Measurements from ENCODE around the gene EEF2K. TPM values are rescaled to one million over a fixed set of nuclear protein-coding genes. Genes with fewer than 3 reads are reported as not detected.

Gene EEF2K
- total RNA-seq, 4 donors from 2014 or later = 42.8 to 90.8 (median 50.3) TPM

DNA sequence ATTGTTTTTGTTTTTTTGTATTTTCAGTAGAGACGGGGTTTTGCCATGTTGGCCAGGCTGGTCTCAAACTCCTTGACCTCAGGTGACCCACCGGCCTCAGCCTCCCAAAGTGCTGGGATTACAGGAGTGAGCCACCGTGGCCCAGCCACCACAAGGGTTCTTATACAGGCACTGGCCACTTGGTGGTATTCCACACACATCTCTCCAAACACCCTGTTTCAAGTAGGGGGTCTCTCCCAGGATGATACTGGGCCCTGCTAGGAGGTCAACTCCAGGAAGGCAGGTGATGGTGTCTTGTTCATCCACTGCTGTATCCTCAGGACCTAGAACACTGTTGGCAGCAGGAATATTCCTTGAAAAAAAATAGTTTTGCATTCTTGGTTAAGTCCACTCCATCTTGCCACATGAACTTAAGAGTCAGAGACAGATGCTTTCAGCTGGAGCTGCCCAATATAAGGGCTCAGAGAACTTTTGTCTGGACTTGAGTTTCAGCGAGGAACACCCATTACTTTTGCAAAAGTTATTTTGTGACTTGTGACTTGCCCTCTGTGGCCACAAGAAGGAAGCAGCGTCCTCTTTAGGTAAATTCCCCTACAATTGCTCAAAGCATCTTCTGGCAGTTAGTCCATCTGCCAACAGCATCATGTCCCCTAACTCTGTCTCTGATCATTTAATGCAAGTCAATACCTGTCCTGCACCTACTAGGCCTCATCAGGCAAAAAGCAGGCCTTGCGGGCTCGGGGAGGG, 7.4 kb upstream of the EEF2K start:
- Histone ChIP-seq H3K27me3 (no peaks in the 10 kb centered on the region), H3K4me1 (peaks cover 0 to 31% (median 13%) of the 10 kb centered on the region in 4 donors), H3K9me3 (no peaks in the 10 kb centered on the region), H3K27ac (peak overlapping the region; percentile 37 to 96 (median 70)), H3K4me3 (no peak overlapping the region), H3K36me3 (no peaks in the 10 kb centered on the region)
- TF ChIP-seq POLR2A (IDR thresholded peaks at IDR 0.05) = no peak
- TF ChIP-seq, protein P1, sequence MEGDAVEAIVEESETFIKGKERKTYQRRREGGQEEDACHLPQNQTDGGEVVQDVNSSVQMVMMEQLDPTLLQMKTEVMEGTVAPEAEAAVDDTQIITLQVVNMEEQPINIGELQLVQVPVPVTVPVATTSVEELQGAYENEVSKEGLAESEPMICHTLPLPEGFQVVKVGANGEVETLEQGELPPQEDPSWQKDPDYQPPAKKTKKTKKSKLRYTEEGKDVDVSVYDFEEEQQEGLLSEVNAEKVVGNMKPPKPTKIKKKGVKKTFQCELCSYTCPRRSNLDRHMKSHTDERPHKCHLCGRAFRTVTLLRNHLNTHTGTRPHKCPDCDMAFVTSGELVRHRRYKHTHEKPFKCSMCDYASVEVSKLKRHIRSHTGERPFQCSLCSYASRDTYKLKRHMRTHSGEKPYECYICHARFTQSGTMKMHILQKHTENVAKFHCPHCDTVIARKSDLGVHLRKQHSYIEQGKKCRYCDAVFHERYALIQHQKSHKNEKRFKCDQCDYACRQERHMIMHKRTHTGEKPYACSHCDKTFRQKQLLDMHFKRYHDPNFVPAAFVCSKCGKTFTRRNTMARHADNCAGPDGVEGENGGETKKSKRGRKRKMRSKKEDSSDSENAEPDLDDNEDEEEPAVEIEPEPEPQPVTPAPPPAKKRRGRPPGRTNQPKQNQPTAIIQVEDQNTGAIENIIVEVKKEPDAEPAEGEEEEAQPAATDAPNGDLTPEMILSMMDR (IDR thresholded peaks at IDR 0.05) = no peak
- TF ChIP-seq EP300 (IDR thresholded peaks at IDR 0.05) = no peak
- 72 to 76% methylated on average over 7 of the region's 7 CpGs for WGBS, 2 donors
- DNase-seq (ENCODE audit: low spot score in 2 of 2) = no peak

DNA sequence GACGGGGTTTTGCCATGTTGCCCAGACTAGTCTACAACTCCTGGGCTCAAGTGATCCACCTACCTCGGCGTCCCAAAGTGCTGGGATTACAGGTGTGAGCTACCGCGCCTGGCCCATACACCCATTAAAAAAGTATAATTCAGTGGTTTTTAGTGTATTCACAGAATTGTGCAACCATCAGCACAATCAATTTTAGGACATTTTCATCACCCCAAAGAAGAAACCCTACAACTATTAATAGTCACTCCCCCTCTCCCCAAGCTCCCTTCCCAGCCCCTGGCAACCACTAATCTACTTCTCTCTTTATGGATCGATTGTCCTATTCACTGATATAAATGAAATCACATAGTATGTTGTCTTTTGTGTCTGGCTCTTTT, 3.8 kb upstream of the EEF2K start:
- Histone ChIP-seq H3K9me3 (no peaks in the 10 kb centered on the region), H3K27me3 (no peaks in the 10 kb centered on the region), H3K27ac (no peak overlapping the region), H3K4me1 (peaks cover 0 to 28% (median 11%) of the 10 kb centered on the region in 4 donors), H3K36me3 (no peaks in the 10 kb centered on the region), H3K4me3 (no peak overlapping the region)
- WGBS, 2 donors = 89 to 94% methylated on average over 6 of the region's 6 CpGs
- TF ChIP-seq POLR2A (IDR thresholded peaks at IDR 0.05) = no peak
- TF ChIP-seq, protein P1 (IDR thresholded peaks at IDR 0.05) = no peak
- DNase-seq (ENCODE audit: low spot score in 2 of 2) = no peak

DNA sequence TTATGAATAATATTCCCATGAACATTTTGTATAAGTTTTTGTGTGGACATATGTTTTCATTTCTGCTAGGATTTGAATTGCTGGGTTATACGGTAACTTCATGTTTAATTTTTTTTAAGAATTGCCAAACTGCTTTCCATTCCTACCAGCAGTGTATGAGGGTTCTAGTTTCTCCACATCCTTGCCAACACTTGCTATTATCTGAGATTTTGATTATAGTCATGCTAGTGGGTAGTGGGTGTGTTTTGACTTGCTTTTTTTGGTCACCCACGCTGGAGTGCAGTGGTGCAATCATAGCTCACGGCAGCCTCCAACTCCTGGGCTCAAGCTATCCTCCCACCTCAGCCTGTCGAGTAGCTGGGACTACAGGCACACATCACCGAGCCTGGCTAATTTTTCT, 3.0 kb upstream of the EEF2K start:
- Histone ChIP-seq H3K36me3 (no peaks in the 10 kb centered on the region), H3K4me3 (no peak overlapping the region), H3K9me3 (no peaks in the 10 kb centered on the region), H3K27ac (no peak overlapping the region), H3K4me1 (peaks cover 0 to 36% (median 18%) of the 10 kb centered on the region in 4 donors), H3K27me3 (no peaks in the 10 kb centered on the region)
- TF ChIP-seq EP300 (IDR thresholded peaks at IDR 0.05) = no peak
- TF ChIP-seq, protein P1 (IDR thresholded peaks at IDR 0.05) = no peak
- TF ChIP-seq POLR2A (IDR thresholded peaks at IDR 0.05) = no peak
- no peak for DNase-seq (ENCODE audit: low spot score in 2 of 2)
- WGBS, 2 donors = 85 to 89% methylated on average over 5 of the region's 5 CpGs

DNA sequence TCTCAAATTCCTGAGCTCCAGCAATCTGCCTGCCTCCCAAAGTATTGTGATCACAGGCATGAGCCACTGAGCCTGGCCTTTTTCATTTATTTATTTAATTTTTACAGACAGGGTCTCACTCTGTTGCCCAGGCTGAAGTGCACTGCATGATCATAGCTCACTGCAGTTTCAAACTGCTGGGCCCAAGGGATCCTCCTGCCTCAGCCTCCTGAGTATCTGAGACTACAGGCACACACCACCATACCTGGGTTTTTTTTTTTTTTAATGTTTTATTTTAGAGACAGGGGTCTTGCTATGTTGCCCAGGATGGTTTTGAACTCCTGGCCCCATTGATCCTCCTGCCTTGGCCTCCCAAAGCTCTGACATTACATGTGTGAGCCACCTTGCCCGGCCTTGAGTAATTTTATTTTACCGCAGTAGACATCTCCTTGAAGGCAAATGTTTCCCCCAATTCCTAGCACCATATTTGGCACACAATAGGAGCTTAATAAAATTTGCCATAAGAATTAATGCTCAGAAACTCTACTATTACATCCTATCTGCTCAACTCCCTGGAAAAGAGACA, 1.9 kb upstream of the EEF2K start:
- 96 to 100% methylated on average over 2 of the region's 2 CpGs for WGBS, 2 donors
- H3K36me3 ChIP-seq = no peaks in the 10 kb centered on the region
- H3K9me3 ChIP-seq = no peaks in the 10 kb centered on the region
- H3K4me1 ChIP-seq = peaks cover 0 to 42% (median 20%) of the 10 kb centered on the region in 4 donors
- H3K27me3 ChIP-seq = no peaks in the 10 kb centered on the region
- H3K4me3 ChIP-seq = no peak overlapping the region
- DNase-seq (ENCODE audit: low spot score in 2 of 2) = no peak
- TF ChIP-seq POLR2A (IDR thresholded peaks at IDR 0.05) (no peak), EP300 (IDR thresholded peaks at IDR 0.05) (no peak)
- TF ChIP-seq, protein P1 (IDR thresholded peaks at IDR 0.05) = no peak
- peak overlapping the region in 1 of 4 donors; percentile 96 for H3K27ac ChIP-seq

DNA sequence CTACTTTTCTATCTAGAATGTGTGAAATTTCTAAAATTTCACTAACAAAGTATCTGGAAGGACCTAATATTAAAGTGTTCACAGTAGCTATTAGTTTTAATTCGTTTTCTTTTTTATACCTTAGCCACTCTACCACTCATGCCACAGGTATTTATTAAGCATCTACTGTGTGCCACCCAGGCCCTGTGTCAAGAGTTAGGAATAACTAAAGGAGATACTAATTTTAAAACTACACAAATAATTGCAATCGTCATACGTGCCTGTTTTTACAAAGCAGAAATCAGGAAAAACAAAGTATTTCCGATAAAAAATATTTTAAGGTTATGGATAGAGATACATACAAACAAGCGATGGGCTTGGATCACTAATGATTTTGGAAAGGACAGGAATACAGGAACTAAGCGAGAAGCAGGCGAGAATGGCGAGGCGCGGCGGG, 483 bp upstream of the EEF2K start:
- Histone ChIP-seq H3K9me3 (peaks cover 0 to under 1% (median 0%) of the 10 kb centered on the region in 4 donors), H3K36me3 (peaks cover 0 to 10% (median 0%) of the 10 kb centered on the region in 3 donors), H3K4me3 (peak overlapping the region; percentile 61 to 99 (median 96)), H3K27me3 (no peaks in the 10 kb centered on the region), H3K27ac (peak overlapping the region; percentile 67 to 96 (median 89)), H3K4me1 (peaks cover 0 to 45% (median 17%) of the 10 kb centered on the region in 4 donors)
- no peak for DNase-seq (ENCODE audit: low spot score in 2 of 2)
- WGBS, 2 donors = 4 to 5% methylated on average over 11 of the region's 11 CpGs
- no peak for TF ChIP-seq EP300 (IDR thresholded peaks at IDR 0.05)
- TF ChIP-seq POLR2A (IDR thresholded peaks at IDR 0.05) = no peak
- TF ChIP-seq, protein P1 (IDR thresholded peaks at IDR 0.05) = no peak

All from tibial nerve (tissue), 4 donors.